ENCODE measurements around the gene FBXL15. TPM values are rescaled to one million over a fixed set of nuclear protein-coding genes. Genes with fewer than 3 reads are reported as not detected.

Gene FBXL15
- total RNA-seq, 1 donor from 2014 or later = 10.1 TPM

DNA sequence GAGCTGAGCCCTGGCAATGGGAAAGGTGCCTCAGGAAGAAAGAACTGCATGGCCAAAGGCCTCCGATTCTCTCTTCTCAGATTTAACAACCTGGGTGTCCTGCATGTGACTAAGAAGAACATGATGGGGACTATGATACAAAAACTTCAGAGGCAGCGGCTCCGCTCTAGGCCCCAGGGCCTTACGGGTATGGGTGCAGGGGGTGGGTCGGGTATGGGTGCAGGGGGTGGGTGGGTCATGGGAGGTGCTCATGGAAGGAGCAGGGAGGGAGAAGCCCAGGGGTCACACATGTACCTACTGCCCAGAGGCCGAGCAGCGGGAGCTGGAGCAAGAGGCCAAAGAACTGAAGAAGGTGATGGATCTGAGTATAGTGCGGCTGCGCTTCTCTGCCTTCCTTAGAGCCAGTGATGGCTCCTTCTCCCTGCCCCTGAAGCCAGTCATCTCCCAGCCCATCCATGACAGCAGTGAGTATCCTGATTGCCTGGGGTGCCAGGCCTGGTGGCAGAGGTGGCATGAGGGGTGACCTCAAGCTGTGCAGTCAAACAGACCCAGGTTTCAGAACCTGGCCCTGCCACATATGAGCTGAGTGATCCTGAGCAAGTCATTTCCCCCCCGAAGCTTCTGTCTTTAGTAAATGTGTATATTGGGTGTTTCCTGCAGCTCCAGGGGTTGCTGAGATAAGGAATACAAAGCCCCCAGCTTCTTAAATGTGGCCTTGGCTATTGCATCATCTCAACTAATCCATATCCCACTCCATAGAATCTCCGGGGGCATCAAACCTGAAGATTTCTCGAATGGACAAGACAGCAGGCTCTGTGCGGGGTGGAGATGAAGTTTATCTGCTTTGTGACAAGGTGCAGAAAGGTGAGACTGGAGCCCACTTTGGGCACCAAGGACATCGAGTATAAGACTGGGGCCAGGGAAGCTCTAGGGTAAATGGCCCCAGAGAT lies 23.1 kb upstream of the FBXL15 start:
- intact Hi-C loops (cut with micrococcal nuclease) = loop anchor here (10.0 kb wide), 1 partner anchor 563 kb away; no protein-coding TSS in a partner anchor

DNA sequence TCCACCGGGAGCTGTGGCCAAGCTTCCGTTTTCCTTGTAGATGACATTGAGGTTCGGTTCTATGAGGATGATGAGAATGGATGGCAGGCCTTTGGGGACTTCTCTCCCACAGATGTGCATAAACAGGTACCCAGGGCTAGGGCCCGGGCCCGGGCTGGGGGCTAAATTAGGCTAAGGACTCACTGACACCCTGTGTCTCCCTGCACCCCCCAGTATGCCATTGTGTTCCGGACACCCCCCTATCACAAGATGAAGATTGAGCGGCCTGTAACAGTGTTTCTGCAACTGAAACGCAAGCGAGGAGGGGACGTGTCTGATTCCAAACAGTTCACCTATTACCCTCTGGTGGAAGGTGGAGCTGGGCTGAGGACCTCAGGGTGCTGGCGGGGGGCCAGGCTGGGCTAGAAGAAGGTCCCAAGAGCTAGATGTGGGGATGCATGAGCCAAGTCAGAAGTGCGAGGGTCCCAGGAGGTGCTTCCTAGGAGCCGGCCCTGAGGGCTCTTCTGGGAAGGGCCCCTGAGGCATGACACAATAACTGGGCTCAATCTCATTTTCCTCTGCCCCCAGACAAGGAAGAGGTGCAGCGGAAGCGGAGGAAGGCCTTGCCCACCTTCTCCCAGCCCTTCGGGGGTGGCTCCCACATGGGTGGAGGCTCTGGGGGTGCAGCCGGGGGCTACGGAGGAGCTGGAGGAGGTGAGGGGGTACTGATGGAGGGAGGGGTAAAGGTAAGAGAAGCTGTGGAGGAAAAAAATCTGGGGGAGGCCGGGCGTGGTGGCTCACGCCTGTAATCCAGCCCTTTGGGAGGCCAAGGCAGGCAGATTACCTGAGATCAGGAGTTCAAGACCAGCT lies 22.2 kb upstream of the FBXL15 start:
- intact Hi-C loops (cut with micrococcal nuclease) = loop anchor here (1.0 to 10.0 kb wide), 3 partner anchors 169 to 564 kb away; no protein-coding TSS in a partner anchor

DNA sequence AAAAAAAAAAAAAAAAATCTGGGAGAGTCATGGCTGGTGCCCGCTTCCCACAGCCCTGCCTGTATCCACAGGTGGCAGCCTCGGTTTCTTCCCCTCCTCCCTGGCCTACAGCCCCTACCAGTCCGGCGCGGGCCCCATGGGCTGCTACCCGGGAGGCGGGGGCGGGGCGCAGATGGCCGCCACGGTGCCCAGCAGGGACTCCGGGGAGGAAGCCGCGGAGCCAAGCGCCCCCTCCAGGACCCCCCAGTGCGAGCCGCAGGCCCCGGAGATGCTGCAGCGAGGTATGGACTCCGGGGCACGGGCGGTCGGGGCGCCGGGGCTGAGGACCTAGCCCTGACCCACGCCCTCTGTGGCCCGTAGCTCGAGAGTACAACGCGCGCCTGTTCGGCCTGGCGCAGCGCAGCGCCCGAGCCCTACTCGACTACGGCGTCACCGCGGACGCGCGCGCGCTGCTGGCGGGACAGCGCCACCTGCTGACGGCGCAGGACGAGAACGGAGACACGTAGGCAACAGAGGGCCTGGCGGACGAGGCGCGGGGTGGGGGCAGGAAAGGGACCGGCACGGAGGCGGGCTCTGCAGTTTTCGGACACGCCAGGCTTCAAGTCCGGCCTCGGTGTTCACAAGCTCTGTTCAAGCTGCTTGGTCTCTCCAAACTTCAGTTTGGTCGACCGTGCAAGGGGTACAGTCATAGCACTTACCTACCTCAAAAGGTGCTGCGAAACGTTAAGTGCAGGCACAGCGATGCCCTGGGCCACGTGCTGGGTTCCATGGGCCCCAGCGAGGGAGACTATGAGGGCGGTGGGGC lies 21.2 kb upstream of the FBXL15 start:
- intact Hi-C loops (cut with micrococcal nuclease) = loop anchor here (1.0 to 10.0 kb wide), 3 partner anchors 170 to 565 kb away; no protein-coding TSS in a partner anchor

DNA sequence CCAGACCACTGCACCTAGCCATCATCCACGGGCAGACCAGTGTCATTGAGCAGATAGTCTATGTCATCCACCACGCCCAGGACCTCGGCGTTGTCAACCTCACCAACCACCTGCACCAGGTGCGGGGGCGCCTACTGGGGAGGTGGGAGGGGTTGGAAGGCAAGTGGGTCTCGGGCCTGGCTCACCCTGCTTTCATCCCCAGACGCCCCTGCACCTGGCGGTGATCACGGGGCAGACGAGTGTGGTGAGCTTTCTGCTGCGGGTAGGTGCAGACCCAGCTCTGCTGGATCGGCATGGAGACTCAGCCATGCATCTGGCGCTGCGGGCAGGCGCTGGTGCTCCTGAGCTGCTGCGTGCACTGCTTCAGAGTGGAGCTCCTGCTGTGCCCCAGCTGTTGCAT lies 20.6 kb upstream of the FBXL15 start:
- intact Hi-C loops (cut with micrococcal nuclease) = no loop called here

DNA sequence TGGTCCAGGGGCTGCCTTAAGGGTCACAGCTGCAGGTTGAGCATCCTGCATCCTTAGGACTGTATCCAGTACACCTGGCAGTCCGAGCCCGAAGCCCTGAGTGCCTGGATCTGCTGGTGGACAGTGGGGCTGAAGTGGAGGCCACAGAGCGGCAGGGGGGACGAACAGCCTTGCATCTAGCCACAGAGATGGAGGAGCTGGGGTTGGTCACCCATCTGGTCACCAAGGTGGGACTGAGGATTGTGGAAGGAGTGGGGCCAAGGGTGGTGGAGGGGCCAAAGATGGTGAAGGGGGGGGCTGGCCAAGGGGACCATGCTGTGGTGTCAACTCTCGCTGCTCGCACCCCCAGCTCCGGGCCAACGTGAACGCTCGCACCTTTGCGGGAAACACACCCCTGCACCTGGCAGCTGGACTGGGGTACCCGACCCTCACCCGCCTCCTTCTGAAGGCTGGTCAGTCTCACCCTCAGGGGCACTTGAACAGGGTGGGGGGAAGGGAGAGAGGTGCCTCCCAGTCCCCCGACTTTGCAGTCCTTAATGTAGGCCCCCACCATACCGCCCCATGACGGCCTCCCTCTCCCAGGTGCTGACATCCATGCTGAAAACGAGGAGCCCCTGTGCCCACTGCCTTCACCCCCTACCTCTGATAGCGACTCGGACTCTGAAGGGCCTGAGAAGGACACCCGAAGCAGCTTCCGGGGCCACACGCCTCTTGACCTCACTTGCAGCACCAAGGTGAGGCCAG lies 19.9 kb upstream of the FBXL15 start:
- intact Hi-C loops (cut with micrococcal nuclease) = no loop called here

DNA sequence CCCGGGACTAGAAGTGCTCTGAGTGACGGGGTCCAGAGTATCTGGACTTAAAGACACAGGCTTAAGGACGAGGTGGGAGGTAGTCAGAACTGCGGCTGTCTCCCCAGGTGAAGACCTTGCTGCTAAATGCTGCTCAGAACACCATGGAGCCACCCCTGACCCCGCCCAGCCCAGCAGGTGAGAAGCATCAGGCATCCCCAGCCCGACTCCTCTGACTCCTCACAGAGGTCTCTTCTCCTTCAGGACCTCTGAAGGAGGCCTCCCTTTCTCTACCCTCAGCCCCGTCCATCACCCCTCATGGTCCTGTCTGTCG lies 19.3 kb upstream of the FBXL15 start:
- intact Hi-C loops (cut with micrococcal nuclease) = no loop called here

DNA sequence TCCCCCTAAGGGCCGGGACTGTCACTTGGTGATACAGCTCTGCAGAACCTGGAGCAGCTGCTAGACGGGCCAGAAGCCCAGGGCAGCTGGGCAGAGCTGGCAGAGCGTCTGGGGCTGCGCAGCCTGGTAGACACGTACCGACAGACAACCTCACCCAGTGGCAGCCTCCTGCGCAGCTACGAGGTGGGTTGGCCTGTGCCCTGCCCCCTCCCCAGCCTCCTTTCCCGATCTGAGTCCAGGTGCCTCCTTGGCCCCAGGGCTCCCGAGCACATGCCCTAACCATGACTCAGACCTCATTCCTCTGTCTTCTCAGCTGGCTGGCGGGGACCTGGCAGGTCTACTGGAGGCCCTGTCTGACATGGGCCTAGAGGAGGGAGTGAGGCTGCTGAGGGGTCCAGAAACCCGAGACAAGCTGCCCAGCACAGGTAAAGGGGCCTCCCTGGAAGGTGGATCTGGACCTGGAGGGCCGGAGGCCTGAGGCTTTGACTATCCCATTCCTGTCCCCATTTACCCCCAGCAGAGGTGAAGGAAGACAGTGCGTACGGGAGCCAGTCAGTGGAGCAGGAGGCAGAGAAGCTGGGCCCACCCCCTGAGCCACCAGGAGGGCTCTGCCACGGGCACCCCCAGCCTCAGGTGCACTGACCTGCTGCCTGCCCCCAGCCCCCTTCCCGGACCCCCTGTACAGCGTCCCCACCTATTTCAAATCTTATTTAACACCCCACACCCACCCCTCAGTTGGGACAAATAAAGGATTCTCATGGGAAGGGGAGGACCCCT lies 18.7 kb upstream of the FBXL15 start:
- intact Hi-C loops (cut with micrococcal nuclease) = no loop called here

DNA sequence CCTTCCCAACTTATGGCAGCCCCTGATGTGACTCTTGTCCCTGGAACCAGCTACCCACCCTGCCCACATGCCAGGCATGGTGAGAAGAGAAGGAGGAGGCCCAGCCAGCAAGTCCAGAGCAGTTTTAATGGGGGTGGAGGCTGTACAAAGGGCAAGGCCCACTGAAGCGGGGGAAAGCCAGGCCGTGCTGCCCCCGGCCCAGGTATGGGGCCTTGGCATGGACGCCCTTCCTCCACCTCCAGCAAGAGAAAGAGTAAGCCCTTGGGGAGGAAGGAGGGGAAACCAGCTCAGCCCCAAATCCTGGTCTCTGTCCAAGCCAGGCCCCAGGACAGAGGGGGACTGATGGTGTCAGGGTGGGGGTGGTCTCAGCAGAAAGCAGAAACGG lies 18.1 kb upstream of the FBXL15 start:
- intact Hi-C loops (cut with micrococcal nuclease) = no loop called here

DNA sequence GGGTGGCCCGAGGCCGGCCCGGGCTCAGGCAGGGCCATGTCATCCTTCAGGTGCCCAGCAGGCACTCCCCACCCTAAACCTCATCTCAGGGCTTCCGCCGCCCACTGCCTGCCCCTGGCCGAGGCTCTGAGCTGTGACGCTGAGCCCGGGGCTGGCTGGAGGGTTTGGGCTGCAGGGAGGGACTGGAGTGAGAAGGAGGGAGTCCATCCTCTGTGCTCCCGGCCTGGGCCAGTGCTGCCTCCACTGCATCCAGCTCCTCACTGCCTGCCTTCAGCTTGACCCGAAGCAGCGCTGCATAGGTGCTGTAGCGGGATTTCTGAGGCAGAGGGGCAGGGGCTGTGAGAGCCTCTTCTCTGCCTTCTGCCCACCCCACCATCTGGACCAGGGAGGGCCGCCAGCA lies 17.5 kb upstream of the FBXL15 start:
- intact Hi-C loops (cut with micrococcal nuclease) = no loop called here

DNA sequence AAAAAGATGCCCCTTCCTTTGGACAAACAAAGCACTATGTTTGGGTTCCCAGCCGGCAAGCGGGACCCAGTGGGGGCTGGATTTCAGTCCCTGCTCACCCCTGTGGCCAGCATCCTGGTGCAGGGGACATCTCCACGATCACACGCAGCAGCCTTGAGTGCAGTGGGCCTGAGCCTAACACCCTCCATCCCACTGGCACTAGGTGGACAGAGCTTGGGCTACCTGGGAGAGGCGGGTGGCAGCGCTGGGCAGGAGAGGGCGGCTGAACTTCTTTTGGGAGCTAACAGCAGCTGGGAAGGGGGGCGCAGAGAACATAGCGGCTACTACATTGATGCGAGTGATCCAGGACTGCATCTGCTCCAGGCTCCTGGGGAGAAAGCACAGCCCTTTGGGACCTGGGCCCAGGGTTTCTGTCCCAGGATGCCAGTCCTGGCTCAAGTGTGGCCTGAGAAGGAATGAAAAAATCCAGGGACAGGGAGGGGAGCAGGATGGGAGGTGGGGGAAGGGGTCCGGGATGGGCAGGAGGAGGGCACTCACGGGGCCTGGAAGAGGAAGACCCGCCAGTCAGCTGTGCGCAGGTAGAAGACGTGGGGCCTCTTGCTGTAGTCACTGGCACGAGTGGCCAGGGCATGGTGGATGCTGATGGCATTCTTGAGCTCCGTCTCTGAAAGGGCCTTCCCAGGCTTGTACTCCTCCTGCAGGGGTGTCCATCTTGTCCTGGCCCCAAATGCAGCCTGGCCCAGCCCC lies 16.1 kb upstream of the FBXL15 start:
- intact Hi-C loops (cut with micrococcal nuclease) = no loop called here

DNA sequence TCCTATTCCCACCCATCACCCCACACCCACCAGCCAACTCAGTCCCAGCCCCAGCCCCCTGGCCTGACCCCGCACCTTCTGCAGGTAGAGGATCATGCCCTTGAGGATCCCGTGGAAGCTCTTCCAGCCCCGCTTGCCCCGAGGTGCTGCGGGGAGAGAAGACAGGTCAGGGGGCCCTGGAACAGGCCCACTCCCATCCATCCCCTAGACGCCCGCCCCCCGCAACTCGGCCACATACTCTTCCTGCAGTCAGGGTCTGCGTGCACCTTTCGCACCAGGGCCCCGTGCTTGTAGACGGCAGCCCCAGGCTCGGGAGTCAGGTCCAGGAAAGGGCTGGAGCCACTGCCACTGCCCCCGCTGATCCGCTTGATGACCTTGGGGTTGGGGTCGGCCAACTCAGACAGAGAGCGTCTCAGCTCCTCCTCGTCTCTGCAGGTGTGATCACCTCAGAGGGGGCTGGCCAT lies 15.5 kb upstream of the FBXL15 start:
- intact Hi-C loops (cut with micrococcal nuclease) = no loop called here

DNA sequence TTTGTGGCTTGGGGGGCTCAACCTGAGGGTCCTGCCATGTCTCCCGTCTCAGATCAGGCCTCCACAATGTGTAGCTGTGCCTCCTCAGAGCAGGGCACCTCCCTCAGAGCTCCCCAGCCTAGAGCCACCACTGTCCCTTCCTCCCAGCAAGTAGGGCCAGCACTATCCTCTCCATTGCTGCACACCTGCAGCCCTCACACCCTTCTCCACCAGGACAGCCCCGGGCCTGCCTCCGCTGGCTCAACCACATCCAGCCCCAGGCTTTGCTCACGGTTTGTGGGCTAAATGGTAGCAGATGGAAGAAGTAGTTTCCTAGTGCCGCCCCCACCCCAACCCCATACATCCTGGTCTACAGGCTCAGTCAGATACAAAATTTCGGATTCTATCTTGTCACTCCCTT lies 15.0 kb upstream of the FBXL15 start:
- intact Hi-C loops (cut with micrococcal nuclease) = no loop called here

DNA sequence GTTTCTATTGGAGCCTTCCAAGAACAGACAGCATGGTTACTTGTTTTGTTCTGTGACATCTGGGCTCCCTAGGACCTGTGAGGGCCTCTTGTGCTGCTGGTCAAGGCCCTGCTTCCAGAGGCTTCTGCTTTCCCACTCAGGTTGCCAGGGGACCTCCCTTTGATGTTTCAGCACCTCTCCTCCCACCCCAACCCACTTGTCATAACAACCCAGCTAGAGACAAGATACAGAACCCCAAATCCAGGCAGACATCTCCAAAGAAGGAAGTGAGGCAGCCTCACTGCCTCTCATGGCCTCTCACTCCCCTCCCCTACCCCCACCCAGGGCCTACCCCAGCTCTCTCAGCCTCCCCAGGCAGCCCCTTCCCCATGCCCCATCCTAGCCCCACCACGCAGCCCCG lies 13.8 kb upstream of the FBXL15 start:
- intact Hi-C loops (cut with micrococcal nuclease) = no loop called here

DNA sequence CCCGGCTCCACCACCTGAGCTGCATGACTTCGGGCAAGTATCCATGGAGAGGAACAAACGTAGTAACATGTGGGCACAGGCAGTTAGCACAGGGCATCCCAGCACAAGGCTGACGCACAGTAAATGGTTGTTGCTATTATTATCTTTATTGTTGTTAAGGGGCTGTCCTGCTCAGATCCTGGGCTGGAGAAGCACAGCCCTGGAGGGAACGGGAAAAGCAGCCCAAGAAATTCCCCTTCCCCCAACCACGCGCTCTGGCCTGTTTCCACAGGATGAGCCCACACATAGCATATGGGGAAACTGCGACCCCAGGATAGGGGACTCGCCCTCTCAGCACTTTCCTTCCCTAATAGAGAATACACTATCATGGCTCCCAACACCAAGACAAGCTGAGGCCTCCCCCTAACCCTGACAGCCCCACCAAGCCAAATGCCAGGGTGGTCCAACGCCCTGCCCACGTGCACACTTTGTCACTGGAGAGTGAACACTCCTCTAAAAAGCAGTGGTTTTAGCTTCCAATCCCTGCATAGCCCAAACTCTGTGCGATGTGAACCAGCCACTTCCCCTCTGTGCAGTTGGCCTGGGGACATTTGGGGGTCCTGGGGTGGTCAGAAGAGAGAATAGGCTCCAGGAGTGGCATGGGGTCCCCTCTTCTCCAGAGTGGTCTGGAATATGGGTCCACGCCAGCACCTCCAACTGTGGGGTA lies 13.1 kb upstream of the FBXL15 start:
- intact Hi-C loops (cut with micrococcal nuclease) = loop anchor here (2.0 kb wide), 1 partner anchor 13 kb away; the partner anchor contains the start of gene NFKB2

DNA sequence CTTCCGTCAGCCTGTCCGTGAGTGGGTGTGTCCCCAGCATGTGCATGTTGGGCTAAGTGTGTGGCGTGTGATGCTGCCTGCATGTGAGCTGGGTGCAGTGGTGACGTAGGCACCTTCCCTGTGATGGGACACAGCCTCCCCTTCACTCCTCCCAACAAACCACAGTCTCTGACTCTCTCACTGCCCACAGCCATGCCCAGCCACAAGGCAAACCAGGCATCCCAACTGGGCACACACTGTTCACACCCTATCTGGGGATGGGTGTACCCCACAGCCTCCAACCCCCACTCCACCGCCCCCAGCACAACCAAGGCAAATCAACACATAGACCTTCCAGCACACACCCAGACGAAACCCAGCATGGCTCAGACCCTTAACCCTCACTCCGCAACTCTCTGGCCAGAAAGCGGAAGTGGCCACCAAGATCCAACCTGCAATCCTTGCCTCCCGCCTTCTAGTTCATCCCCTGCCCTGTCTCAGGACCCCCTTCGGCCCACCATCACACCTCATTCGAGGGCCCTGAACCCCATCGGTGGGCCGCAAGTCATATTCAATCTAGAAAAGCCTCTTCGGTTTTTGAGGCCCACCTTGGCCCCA lies 12.4 kb upstream of the FBXL15 start:
- intact Hi-C loops (cut with micrococcal nuclease) = loop anchor here (2.0 kb wide), 1 partner anchor 13 kb away; the partner anchor contains the start of gene NFKB2

DNA sequence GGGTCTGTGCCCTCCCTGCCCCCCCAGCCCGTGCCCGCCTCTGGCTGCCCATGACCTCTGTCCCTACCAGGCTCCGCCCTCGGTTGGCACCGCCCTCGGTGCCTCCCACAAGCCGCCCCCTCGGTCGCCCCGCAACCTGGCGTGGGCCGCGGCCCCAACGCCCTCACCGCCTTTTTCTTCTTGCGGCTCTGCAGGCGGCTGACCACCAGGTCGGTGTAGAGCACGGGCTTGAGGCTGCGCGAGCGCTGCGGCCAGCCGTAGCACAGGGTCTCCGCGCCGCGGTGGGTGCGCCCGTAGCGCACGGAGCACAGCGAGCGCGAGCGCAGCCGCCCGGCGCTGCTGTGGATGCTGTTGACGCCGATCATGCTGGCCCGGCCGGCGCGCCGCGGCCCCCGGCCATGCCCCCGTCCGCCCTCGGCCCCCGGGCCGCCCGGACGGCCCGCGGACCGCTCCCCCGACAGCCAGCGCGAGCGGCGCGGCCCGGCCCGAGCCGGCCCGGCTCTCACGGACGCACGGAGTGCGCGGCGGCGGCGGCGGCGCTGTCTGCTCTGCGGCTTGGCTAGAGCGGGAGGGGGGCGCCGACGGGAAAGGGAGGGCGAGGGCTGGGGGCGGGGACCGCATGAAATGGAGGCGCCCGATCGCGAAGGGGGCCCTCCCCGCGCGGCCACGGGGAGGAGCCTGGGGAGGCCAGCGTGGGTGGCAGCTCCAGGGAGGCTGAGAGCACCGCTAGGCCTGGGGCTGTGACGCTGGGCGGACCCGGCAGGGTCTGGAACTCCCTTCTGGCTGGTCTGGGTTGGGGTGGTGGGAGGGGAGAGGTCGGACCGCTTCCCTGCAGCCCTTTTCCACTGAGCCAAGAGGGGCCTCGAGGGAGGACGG lies 11.7 kb upstream of the FBXL15 start:
- intact Hi-C loops (cut with micrococcal nuclease) = loop anchor here (2.0 kb wide), 1 partner anchor 14 kb away; the partner anchor contains the start of gene NFKB2

Data from T-helper 2 cell treated with Interferon-gamma antibody and Interleukin-4, amounts not matched to agents 100 ng/mL and 5 ng/mL, for 36 hours (primary cell).